SK-N-SH treated with all-trans-retinoic acid at 6 μM for 48 hours (cell line): ENCODE measurements around the gene IHH.

Source experiments
- ATAC-seq: fragments of 200-7000 bp; cut with Tn5 transposase; 3 replicates; pipeline ENCODE4 v1.9.1; 2020; ENCODE audit warnings: mild to moderate bottlenecking, moderate library complexity
- ARNTL ChIP-seq: fragments of 450-650 bp; formaldehyde crosslinking; IDR thresholded peaks from 2 replicates; pipeline ENCODE4 v1.5.0; 2020; ENCODE audit warnings: low read depth, mild to moderate bottlenecking, moderate library complexity, borderline replicate concordance
- BACH2 ChIP-seq: fragments of 250-450 bp; sonication (Bioruptor Pico); IDR thresholded peaks from 2 replicates; pipeline ENCODE4 v1.9.0; 2021; ENCODE audit warnings: mild to moderate bottlenecking, borderline replicate concordance
- CSDC2 ChIP-seq: fragments of 250-450 bp; sonication (Bioruptor Pico); IDR thresholded peaks from 2 replicates; pipeline ENCODE4 v1.5.0; 2020; ENCODE audit warnings: mild to moderate bottlenecking, moderate library complexity
- ESRRG ChIP-seq: fragments of 250-450 bp; sonication (Bioruptor Pico); IDR thresholded peaks from 2 replicates; pipeline ENCODE4 v1.6.1; 2021; ENCODE audit warnings: mild to moderate bottlenecking
- GLIS3 ChIP-seq: fragments of 250-450 bp; sonication (Bioruptor Pico); IDR thresholded peaks from 2 replicates; pipeline ENCODE4 v1.5.0; 2020; ENCODE audit warnings: mild to moderate bottlenecking, moderate library complexity
- ISL1 ChIP-seq: fragments of 250-450 bp; sonication (Bioruptor Pico); IDR thresholded peaks from 2 replicates; pipeline ENCODE4 v2.1.2; 2022; ENCODE audit warnings: mild to moderate bottlenecking, moderate library complexity
- OSR1 ChIP-seq: fragments of 250-450 bp; sonication (Bioruptor Pico); IDR thresholded peaks from 2 replicates; pipeline ENCODE4 v1.8.0; 2022; ENCODE audit warnings: moderate library complexity, mild to moderate bottlenecking, inconsistent platforms
- PATZ1 ChIP-seq: fragments of 250-450 bp; sonication (Bioruptor Pico); IDR thresholded peaks from 2 replicates; pipeline ENCODE4 v1.8.0; 2020; ENCODE audit warnings: mild to moderate bottlenecking, moderate library complexity, borderline replicate concordance
- PPARA ChIP-seq: fragments of 250-450 bp; sonication (Bioruptor Pico); IDR thresholded peaks from 2 replicates; pipeline ENCODE4 v1.5.0; 2020; ENCODE audit warnings: mild to moderate bottlenecking, borderline replicate concordance
- RARB ChIP-seq: fragments of 250-450 bp; sonication (Bioruptor Pico); IDR thresholded peaks from 2 replicates; pipeline ENCODE4 v1.8.0; 2021; ENCODE audit warnings: mild to moderate bottlenecking, moderate library complexity
- SNAI2 ChIP-seq: fragments of 250-450 bp; sonication (Bioruptor Pico); IDR thresholded peaks from 2 replicates; pipeline ENCODE4 v1.5.0; 2020; ENCODE audit warnings: mild to moderate bottlenecking, moderate library complexity
- TCF4 ChIP-seq: fragments of 250-450 bp; sonication (Bioruptor Pico); IDR thresholded peaks from 2 replicates; pipeline ENCODE4 v1.8.0; 2021; ENCODE audit warnings: mild to moderate bottlenecking, moderate library complexity, borderline replicate concordance
- TOX ChIP-seq: fragments of 250-450 bp; sonication (Bioruptor Pico); IDR thresholded peaks from 2 replicates; pipeline ENCODE4 v1.8.0; 2021; ENCODE audit warnings: mild to moderate bottlenecking, moderate library complexity, borderline replicate concordance
- ZFP3 ChIP-seq: fragments of 250-450 bp; sonication (Bioruptor Pico); IDR thresholded peaks from 2 replicates; pipeline ENCODE4 v1.5.0; 2020; ENCODE audit warnings: mild to moderate bottlenecking, moderate library complexity
- ZFP30 ChIP-seq: fragments of 450-650 bp; formaldehyde crosslinking; IDR thresholded peaks from 2 replicates; pipeline ENCODE4 v1.5.0; 2022; ENCODE audit warnings: mild to moderate bottlenecking, moderate library complexity
- ZNF565 ChIP-seq: fragments of 450-650 bp; formaldehyde crosslinking; conservative IDR thresholded peaks from 2 replicates; pipeline ENCODE4 v1.5.0; 2020; ENCODE audit warnings: low read depth, mild to moderate bottlenecking, moderate library complexity
- ZNF70 ChIP-seq: fragments of 450-650 bp; formaldehyde crosslinking; IDR thresholded peaks from 2 replicates; pipeline ENCODE4 v1.5.0; 2020; ENCODE audit warnings: mild to moderate bottlenecking, moderate library complexity
- ZNF8 ChIP-seq: fragments of 450-650 bp; formaldehyde crosslinking; IDR thresholded peaks from 2 replicates; pipeline ENCODE4 v1.5.0; 2020; ENCODE audit warnings: mild to moderate bottlenecking, moderate library complexity
- TF ChIP-seq, protein P1 (sequence below): fragments of 250-450 bp; sonication (Bioruptor Pico); IDR thresholded peaks from 2 replicates; pipeline ENCODE4 v1.5.0; 2020; ENCODE audit warnings: mild to moderate bottlenecking, moderate library complexity
- TF ChIP-seq, protein P2 (sequence below): fragments of 250-450 bp; sonication (Bioruptor Pico); IDR thresholded peaks from 2 replicates; pipeline ENCODE4 v1.5.1; 2020; ENCODE audit warnings: low read depth, mild to moderate bottlenecking, moderate library complexity
- TF ChIP-seq, protein P3 (sequence below): fragments of 250-450 bp; sonication (Bioruptor Pico); IDR thresholded peaks from 2 replicates; pipeline ENCODE4 v1.8.0; 2021; ENCODE audit warnings: low read depth, mild to moderate bottlenecking, moderate library complexity, borderline replicate concordance
- TF ChIP-seq, protein P4 (sequence below): fragments of 250-450 bp; sonication (Bioruptor Pico); IDR thresholded peaks from 2 replicates; pipeline ENCODE4 v1.5.1; 2021; ENCODE audit warnings: mild to moderate bottlenecking, moderate library complexity

The IHH gene

GRCh38 chr2:219078951-219079350 is 18.2 kb upstream of the IHH start:
- ATAC-seq: no peak
- no peak for TF ChIP-seq PPARA (CRISPR knock-in tag)
- TF ChIP-seq ZNF565 (CRISPR knock-in tag): no peak
- TF ChIP-seq ISL1: no peak

DNA sequence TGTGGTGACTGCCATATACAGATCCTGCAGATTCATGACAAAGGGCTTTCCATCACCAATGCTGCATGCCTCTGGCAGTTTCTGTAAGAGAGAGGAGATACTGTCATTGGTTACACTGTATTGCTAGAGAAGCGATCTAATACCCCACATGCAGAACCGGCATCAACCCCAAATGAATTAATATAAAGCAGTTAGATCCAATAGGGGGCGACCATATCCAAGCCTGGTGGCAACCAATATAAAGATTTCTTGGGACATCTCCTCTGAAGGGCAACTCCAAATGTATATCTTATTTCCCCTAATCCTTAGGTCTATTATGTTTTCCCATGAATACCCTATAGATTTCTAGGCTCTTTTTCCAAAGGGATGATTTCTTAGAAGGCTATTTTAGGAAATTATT is 17.4 kb upstream of the IHH start:
- no peak for TF ChIP-seq SNAI2 (CRISPR knock-in tag)
- no peak for TF ChIP-seq ESRRG (CRISPR knock-in tag)
- TF ChIP-seq, protein P1, sequence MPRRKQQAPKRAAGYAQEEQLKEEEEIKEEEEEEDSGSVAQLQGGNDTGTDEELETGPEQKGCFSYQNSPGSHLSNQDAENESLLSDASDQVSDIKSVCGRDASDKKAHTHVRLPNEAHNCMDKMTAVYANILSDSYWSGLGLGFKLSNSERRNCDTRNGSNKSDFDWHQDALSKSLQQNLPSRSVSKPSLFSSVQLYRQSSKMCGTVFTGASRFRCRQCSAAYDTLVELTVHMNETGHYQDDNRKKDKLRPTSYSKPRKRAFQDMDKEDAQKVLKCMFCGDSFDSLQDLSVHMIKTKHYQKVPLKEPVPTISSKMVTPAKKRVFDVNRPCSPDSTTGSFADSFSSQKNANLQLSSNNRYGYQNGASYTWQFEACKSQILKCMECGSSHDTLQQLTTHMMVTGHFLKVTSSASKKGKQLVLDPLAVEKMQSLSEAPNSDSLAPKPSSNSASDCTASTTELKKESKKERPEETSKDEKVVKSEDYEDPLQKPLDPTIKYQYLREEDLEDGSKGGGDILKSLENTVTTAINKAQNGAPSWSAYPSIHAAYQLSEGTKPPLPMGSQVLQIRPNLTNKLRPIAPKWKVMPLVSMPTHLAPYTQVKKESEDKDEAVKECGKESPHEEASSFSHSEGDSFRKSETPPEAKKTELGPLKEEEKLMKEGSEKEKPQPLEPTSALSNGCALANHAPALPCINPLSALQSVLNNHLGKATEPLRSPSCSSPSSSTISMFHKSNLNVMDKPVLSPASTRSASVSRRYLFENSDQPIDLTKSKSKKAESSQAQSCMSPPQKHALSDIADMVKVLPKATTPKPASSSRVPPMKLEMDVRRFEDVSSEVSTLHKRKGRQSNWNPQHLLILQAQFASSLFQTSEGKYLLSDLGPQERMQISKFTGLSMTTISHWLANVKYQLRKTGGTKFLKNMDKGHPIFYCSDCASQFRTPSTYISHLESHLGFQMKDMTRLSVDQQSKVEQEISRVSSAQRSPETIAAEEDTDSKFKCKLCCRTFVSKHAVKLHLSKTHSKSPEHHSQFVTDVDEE: no peak
- no peak for TF ChIP-seq ZNF565 (CRISPR knock-in tag)
- TF ChIP-seq ISL1: no peak
- no peak for TF ChIP-seq ZNF8
- TF ChIP-seq RARB: no peak
- TF ChIP-seq TOX (CRISPR knock-in tag): no peak
- TF ChIP-seq PATZ1 (CRISPR knock-in tag): no peak
- TF ChIP-seq GLIS3 (CRISPR knock-in tag): no peak
- TF ChIP-seq ARNTL (CRISPR knock-in tag): no peak
- TF ChIP-seq BACH2: no peak
- TF ChIP-seq PPARA (CRISPR knock-in tag): no peak
- no peak for TF ChIP-seq OSR1 (CRISPR knock-in tag)
- TF ChIP-seq CSDC2 (CRISPR knock-in tag): no peak
- TF ChIP-seq, protein P2, sequence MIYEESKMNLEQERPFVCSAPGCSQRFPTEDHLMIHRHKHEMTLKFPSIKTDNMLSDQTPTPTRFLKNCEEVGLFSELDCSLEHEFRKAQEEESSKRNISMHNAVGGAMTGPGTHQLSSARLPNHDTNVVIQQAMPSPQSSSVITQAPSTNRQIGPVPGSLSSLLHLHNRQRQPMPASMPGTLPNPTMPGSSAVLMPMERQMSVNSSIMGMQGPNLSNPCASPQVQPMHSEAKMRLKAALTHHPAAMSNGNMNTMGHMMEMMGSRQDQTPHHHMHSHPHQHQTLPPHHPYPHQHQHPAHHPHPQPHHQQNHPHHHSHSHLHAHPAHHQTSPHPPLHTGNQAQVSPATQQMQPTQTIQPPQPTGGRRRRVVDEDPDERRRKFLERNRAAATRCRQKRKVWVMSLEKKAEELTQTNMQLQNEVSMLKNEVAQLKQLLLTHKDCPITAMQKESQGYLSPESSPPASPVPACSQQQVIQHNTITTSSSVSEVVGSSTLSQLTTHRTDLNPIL (CRISPR knock-in tag): no peak
- TF ChIP-seq, protein P3, sequence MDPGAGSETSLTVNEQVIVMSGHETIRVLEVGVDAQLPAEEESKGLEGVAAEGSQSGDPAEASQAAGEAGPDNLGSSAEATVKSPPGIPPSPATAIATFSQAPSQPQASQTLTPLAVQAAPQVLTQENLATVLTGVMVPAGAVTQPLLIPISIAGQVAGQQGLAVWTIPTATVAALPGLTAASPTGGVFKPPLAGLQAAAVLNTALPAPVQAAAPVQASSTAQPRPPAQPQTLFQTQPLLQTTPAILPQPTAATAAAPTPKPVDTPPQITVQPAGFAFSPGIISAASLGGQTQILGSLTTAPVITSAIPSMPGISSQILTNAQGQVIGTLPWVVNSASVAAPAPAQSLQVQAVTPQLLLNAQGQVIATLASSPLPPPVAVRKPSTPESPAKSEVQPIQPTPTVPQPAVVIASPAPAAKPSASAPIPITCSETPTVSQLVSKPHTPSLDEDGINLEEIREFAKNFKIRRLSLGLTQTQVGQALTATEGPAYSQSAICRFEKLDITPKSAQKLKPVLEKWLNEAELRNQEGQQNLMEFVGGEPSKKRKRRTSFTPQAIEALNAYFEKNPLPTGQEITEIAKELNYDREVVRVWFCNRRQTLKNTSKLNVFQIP (CRISPR knock-in tag): no peak
- TF ChIP-seq ZFP30: no peak
- TF ChIP-seq ZNF70 (CRISPR knock-in tag): no peak
- TF ChIP-seq, protein P4, sequence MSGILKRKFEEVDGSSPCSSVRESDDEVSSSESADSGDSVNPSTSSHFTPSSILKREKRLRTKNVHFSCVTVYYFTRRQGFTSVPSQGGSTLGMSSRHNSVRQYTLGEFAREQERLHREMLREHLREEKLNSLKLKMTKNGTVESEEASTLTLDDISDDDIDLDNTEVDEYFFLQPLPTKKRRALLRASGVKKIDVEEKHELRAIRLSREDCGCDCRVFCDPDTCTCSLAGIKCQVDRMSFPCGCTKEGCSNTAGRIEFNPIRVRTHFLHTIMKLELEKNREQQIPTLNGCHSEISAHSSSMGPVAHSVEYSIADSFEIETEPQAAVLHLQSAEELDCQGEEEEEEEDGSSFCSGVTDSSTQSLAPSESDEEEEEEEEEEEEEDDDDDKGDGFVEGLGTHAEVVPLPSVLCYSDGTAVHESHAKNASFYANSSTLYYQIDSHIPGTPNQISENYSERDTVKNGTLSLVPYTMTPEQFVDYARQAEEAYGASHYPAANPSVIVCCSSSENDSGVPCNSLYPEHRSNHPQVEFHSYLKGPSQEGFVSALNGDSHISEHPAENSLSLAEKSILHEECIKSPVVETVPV (CRISPR knock-in tag): no peak

DNA sequence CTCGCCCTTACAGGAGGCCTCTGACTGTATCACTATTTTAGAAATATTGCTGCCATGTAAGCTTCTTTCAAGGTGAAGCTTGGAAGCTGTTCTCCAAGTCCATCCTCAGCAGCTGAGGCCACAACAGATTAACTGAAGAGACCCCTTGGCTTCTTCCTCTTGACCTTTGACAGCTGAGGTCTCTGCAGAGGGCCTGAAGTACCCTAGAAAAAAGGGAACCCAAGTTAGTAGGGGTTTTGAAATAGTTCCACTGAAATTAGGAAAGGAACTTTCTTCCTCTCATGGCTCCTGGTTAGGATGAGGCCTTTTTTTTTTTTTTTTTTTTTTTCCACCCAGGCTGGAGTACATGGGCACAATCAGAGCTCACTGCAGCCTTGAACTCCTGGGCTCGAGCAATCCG is 15.5 kb upstream of the IHH start:
- no peak for ATAC-seq
- TF ChIP-seq ZFP3 (CRISPR knock-in tag) (no peak), PATZ1 (CRISPR knock-in tag) (no peak), ISL1 (no peak), ZNF565 (CRISPR knock-in tag) (no peak), ZNF70 (CRISPR knock-in tag) (no peak), TOX (CRISPR knock-in tag) (no peak), TCF4 (CRISPR knock-in tag) (no peak), CSDC2 (CRISPR knock-in tag) (no peak)
- TF ChIP-seq, protein P1: no peak
- TF ChIP-seq, protein P4 (CRISPR knock-in tag): no peak

More for the DNA sequence above, 17.4 kb upstream of the IHH start:
- no peak for ATAC-seq
